ENCODE data around the gene KCNJ15. TPM values are rescaled to one million over a fixed set of nuclear protein-coding genes. Genes with fewer than 3 reads are reported as not detected.

Gene KCNJ15
- total RNA-seq, 1 donor from 2014 or later: 0.51 TPM

DNA sequence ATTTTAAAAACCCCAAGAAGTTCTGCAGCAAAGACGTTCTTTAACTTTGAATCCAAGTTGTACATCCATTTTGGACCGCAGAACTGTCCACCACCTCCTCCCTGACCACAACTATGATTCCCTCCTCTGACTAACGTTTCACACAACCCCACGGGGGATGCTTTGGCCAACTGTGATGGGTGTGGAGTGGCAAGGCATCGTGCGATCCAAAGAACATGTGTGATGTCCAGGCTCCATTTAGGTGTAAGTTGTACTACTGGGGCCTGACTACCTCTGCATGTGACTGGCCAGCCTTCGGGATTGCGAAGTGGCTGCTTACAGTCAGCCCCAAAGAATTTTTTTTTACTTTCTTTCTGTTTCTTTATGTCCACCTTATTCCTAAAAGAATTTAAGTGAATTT is 6.7 kb downstream of the KCNJ15 start:
- no peak overlapping the region for H3K27ac Mint-ChIP-seq (ENCODE audit: unreplicated experiment)
- H3K36me3 Mint-ChIP-seq (ENCODE audit: unreplicated experiment): no peaks in the 10 kb centered on the region
- DNase-seq (ENCODE audit: extremely low spot score, unreplicated experiment): no peak
- no peak for TF ChIP-seq CTCF (IDR thresholded peaks at IDR 0.05)
- H3K27me3 Mint-ChIP-seq (ENCODE audit: unreplicated experiment): no peaks in the 10 kb centered on the region
- H3K4me3 Mint-ChIP-seq (ENCODE audit: unreplicated experiment): no peak overlapping the region
- no peaks in the 10 kb centered on the region for H3K9me3 Mint-ChIP-seq (ENCODE audit: unreplicated experiment)
- H3K4me1 Mint-ChIP-seq (ENCODE audit: unreplicated experiment): peaks cover 34% of the 10 kb centered on the region

DNA sequence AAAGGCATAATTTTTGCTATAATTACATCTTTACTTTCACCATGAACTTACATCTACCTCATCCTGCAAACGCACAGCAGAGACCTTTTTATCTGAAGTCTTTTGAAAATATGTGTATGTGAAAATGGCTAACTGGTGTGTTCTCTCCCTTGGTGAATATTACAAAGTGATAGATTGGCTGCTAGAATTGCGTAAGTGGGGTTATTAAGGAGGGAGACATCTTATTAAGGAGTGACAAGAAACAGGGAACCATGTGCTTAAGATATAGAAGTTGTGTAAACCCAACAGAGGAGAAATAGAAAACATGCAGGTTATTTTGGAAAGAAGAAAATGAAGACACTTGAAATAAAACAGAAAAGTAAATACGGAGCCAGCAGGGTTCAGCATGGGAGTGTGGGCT is 7.8 kb downstream of the KCNJ15 start:
- TF ChIP-seq CTCF (IDR thresholded peaks at IDR 0.05): no peak
- H3K27ac Mint-ChIP-seq (ENCODE audit: unreplicated experiment): no peak overlapping the region
- H3K36me3 Mint-ChIP-seq (ENCODE audit: unreplicated experiment): no peaks in the 10 kb centered on the region
- DNase-seq (ENCODE audit: extremely low spot score, unreplicated experiment): no peak
- H3K4me3 Mint-ChIP-seq (ENCODE audit: unreplicated experiment): no peak overlapping the region
- H3K9me3 Mint-ChIP-seq (ENCODE audit: unreplicated experiment): no peaks in the 10 kb centered on the region
- H3K4me1 Mint-ChIP-seq (ENCODE audit: unreplicated experiment): peaks cover 45% of the 10 kb centered on the region
- H3K27me3 Mint-ChIP-seq (ENCODE audit: unreplicated experiment): no peaks in the 10 kb centered on the region

DNA sequence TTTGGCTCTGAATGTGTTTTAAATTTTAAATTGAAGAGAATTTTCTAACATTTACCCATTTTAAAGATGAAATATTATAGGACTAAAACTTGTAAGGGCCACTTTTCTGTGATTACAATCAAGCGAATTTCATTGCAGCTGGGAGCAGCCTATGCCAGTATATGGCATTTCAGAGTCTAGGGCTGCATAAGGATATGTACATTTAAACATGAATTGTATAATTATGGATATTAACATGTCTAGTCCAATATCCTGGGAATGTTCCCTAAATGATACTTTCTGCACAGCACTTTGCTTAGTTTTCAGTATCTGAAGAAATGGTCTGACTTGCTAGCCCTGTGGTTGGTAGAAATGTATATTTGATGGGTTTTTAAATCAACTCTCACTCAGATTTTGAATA is 8.4 kb downstream of the KCNJ15 start:
- no peak for DNase-seq (ENCODE audit: extremely low spot score, unreplicated experiment)
- no peak overlapping the region for H3K4me3 Mint-ChIP-seq (ENCODE audit: unreplicated experiment)
- H3K4me1 Mint-ChIP-seq (ENCODE audit: unreplicated experiment): peaks cover 51% of the 10 kb centered on the region
- H3K36me3 Mint-ChIP-seq (ENCODE audit: unreplicated experiment): no peaks in the 10 kb centered on the region
- no peaks in the 10 kb centered on the region for H3K9me3 Mint-ChIP-seq (ENCODE audit: unreplicated experiment)
- no peaks in the 10 kb centered on the region for H3K27me3 Mint-ChIP-seq (ENCODE audit: unreplicated experiment)
- TF ChIP-seq CTCF (IDR thresholded peaks at IDR 0.05): no peak
- no peak overlapping the region for H3K27ac Mint-ChIP-seq (ENCODE audit: unreplicated experiment)

DNA sequence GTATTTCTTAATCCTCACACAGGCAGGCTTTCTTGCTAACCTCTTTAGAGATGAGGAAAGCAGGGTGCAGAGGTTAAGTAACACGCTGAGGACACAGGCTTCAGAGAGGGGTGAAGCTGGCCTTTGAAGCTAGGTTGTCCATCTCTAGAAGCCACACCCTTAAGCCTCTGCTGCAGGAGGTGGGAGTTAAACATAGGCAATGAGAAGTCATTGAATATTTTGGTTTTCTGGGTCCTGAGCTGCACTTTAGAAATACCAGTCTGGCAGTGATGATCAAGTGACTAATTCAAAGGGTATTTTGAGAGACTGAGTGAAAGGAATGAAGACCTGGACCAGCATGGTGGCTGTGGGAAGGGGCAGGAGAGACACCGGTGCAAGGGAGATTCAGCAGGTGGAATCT is 9.9 kb downstream of the KCNJ15 start:
- Mint-ChIP-seq H3K9me3 (ENCODE audit: unreplicated experiment) (no peaks in the 10 kb centered on the region), H3K27me3 (ENCODE audit: unreplicated experiment) (no peaks in the 10 kb centered on the region), H3K4me1 (ENCODE audit: unreplicated experiment) (peaks cover 54% of the 10 kb centered on the region), H3K27ac (ENCODE audit: unreplicated experiment) (no peak overlapping the region), H3K36me3 (ENCODE audit: unreplicated experiment) (no peaks in the 10 kb centered on the region), H3K4me3 (ENCODE audit: unreplicated experiment) (no peak overlapping the region)
- DNase-seq (ENCODE audit: extremely low spot score, unreplicated experiment): no peak
- TF ChIP-seq CTCF (IDR thresholded peaks at IDR 0.05): no peak

DNA sequence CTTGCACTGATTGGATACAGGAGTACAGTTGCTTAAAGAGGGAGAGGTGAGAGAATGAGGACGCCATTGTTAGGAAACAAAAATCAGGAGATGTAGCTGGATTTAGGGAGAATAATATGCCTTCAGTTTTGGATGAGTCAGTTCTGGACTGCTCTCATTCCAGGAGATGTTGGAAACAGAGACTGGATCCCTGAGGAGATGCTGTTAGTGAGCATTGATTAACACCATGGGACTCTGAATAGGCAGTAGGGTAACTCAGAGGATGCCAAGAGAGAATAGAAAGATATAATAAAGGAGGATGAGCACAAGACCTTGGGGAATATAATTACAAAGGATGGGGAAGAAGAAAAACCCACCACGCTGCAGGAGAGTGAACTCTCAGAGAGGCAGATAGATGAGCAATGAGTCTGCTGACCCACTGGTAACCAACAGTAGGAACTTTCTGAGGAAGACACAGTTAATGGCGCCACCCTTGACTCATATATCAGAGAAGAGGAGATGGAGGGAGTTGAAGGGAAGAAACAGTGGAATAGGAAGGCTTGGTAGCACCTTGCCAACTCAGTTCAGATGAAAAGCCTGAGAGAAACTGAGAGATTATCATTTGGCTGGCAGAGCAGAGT is 10.5 kb downstream of the KCNJ15 start:
- no peak for DNase-seq (ENCODE audit: extremely low spot score, unreplicated experiment)
- H3K4me1 Mint-ChIP-seq (ENCODE audit: unreplicated experiment): peaks cover 49% of the 10 kb centered on the region

More for the DNA sequence above, 10.5 kb downstream of the KCNJ15 start:
- Mint-ChIP-seq H3K27me3 (ENCODE audit: unreplicated experiment) (no peaks in the 10 kb centered on the region), H3K36me3 (ENCODE audit: unreplicated experiment) (no peaks in the 10 kb centered on the region), H3K9me3 (ENCODE audit: unreplicated experiment) (no peaks in the 10 kb centered on the region), H3K27ac (ENCODE audit: unreplicated experiment) (no peak overlapping the region), H3K4me3 (ENCODE audit: unreplicated experiment) (no peak overlapping the region)
- no peak for TF ChIP-seq CTCF (IDR thresholded peaks at IDR 0.05)

Data from osteocyte (in vitro differentiated cells).